Stimulated activated CD8-positive, alpha-beta memory T cell treated with anti-CD3 and anti-CD28 coated beads, Interleukin-2, amount 100 ng/mL, for 1 hour (primary cell): ENCODE measurements around the gene REEP6.
"Not testable (repeated sequence)": the region's sequence is repeated elsewhere in the genome, so short reads cannot be mapped to it uniquely, and the experiment has no call there.

ENCODE experiments used
- DNase-seq, 2 donors: peaks; one replicate each; pipeline ENCODE4 v3.0.0-alpha.2; 2020; ENCODE audit warnings: low read depth in 2 of 2

The REEP6 gene

GRCh38 chr19:1490311-1491113 lies 469 bp upstream of the REEP6 start, which contains the start of gene PCSK4:
TSS of gene PCSK4 (minus strand) at chr19:1490350. CDS start at chr19:1490346, 4 bp downstream.
- peak; percentile 94 to 97 for DNase-seq

- DNase-seq: no peak
Measured at GRCh38 chr19:1491849-1492170, 829 bp downstream of the REEP6 start.

GRCh38 chr19:1492474-1493006 lies 1.6 kb downstream of the REEP6 start:
- DNase-seq: no peak

- no peak for DNase-seq
Measured at GRCh38 chr19:1494115-1494815, 3.3 kb downstream of the REEP6 start.

GRCh38 chr19:1495051-1495798 lies 4.2 kb downstream of the REEP6 start:
- no peak for DNase-seq

GRCh38 chr19:1495799-1496713 lies 5.1 kb downstream of the REEP6 start:
- DNase-seq: no peak

GRCh38 chr19:1496714-1497577 lies 6.0 kb downstream of the REEP6 start:
- no peak for DNase-seq

- DNase-seq: no peak
Measured at GRCh38 chr19:1497578-1498235, 6.7 kb downstream of the REEP6 start.

GRCh38 chr19:1499231-1499630 lies 8.2 kb downstream of the REEP6 start:
- DNase-seq: not testable (repeated sequence)

GRCh38 chr19:1501200-1501595 lies 10.2 kb downstream of the REEP6 start:
- DNase-seq: no peak

GRCh38 chr19:1502433-1503088 lies 11.6 kb downstream of the REEP6 start:
- DNase-seq: no peak

- DNase-seq: peak; percentile 25 to 33
Measured at GRCh38 chr19:1503089-1503924, 12.3 kb downstream of the REEP6 start.

GRCh38 chr19:1503925-1504773 lies 13.2 kb downstream of the REEP6 start:
- no peak for DNase-seq

GRCh38 chr19:1505012-1505411 lies 14.0 kb downstream of the REEP6 start:
- no peak for DNase-seq

- no peak for DNase-seq
Measured at GRCh38 chr19:1505991-1506881, 15.3 kb downstream of the REEP6 start.

GRCh38 chr19:1507192-1507660 lies 16.2 kb downstream of the REEP6 start:
- DNase-seq: no peak
